ENCODE results near the gene TM2D3. TPM values are rescaled to one million over a fixed set of nuclear protein-coding genes. Genes with fewer than 3 reads are reported as not detected.

TM2D3 gene
- total RNA-seq, 4 donors from 2014 or later: 38.2 to 58.3 (median 50.7) TPM

Small RNA genes lying within 50 kb of the gene (small RNA-seq; reads per million reads assigned to genes)
- gene RNU6-807P: 0 reads per million in 4 donors

Other genes starting within 250 kb of the TM2D3 start
- gene PCSK6, start 162.7 kb downstream of the TM2D3 start, total RNA-seq: 10 to 100 TPM; 12.8 to 23.2 (median 18.4) TPM
- 10 to 100 TPM; 19.2 to 49.0 (median 26.7) TPM for gene TARS3, start 72.1 kb upstream of the TM2D3 start, total RNA-seq
- gene OR4F6, start 151.1 kb upstream of the TM2D3 start, total RNA-seq: not detected
- not detected for gene OR4F15, start 159.8 kb upstream of the TM2D3 start, total RNA-seq

Data from gastroesophageal sphincter (tissue), 4 donors.